Measurements from ENCODE around the gene DALRD3.
A peak's percentile ranks its signal among the peaks of the same experiment; 100 is the strongest.

Gene DALRD3

GRCh38 chr3:49028673-49029562 is 10.5 kb upstream of the DALRD3 start, which contains the start of gene IMPDH2 (continued):
- TF ChIP-seq ZBTB10 (tag by site-specific recombination; IDR thresholded peaks at IDR 0.05) (no peak; the same call in 1 of the 2 replicates), KLF16 (tag by site-specific recombination; IDR thresholded peaks at IDR 0.05) (peak; percentile 88), ZNF514 (tag by site-specific recombination; IDR thresholded peaks at IDR 0.05) (no peak), KLF10 (tag by site-specific recombination; IDR thresholded peaks at IDR 0.05) (0 out of 2 replicates have a peak, but pooled peaks have one; percentile 38), ZBTB48 (tag by site-specific recombination; IDR thresholded peaks at IDR 0.05) (no peak), ZBTB20 (tag by site-specific recombination; IDR thresholded peaks at IDR 0.05) (no peak; the same call in 1 of the 2 replicates), ZNF311 (tag by site-specific recombination; IDR thresholded peaks at IDR 0.05; ENCODE audit: borderline replicate concordance) (no peak), ZNF624 (tag by site-specific recombination; IDR thresholded peaks at IDR 0.05) (no peak), HOXD13 (CRISPR knock-in tag; IDR thresholded peaks at IDR 0.05; ENCODE audit: borderline replicate concordance) (no peak), ZNF585B (tag by site-specific recombination; IDR thresholded peaks at IDR 0.05) (no peak), ZNF521 (tag by site-specific recombination; IDR thresholded peaks at IDR 0.05) (no peak), ZNF140 (tag by site-specific recombination; IDR thresholded peaks at IDR 0.05) (no peak), ZNF148 (tag by site-specific recombination; IDR thresholded peaks at IDR 0.05; ENCODE audit: borderline replicate concordance) (no peak), ZNF335 (tag by site-specific recombination; conservative IDR thresholded peaks at IDR 0.05) (peak; percentile 82), ZNF837 (tag by site-specific recombination; IDR thresholded peaks at IDR 0.05) (0 out of 2 replicates have a peak, but pooled peaks have one; percentile 46), ZNF473 (tag by site-specific recombination; IDR thresholded peaks at IDR 0.05) (no peak), ZNF600 (tag by site-specific recombination; IDR thresholded peaks at IDR 0.05) (peak; percentile 71), ZNF677 (tag by site-specific recombination; IDR thresholded peaks at IDR 0.05) (no peak), FEZF1 (tag by site-specific recombination; IDR thresholded peaks at IDR 0.05) (no peak), ZBTB8A (tag by site-specific recombination; IDR thresholded peaks at IDR 0.05) (0 out of 2 replicates have a peak, but pooled peaks have one; percentile 39)
- TF ChIP-seq, protein P1, sequence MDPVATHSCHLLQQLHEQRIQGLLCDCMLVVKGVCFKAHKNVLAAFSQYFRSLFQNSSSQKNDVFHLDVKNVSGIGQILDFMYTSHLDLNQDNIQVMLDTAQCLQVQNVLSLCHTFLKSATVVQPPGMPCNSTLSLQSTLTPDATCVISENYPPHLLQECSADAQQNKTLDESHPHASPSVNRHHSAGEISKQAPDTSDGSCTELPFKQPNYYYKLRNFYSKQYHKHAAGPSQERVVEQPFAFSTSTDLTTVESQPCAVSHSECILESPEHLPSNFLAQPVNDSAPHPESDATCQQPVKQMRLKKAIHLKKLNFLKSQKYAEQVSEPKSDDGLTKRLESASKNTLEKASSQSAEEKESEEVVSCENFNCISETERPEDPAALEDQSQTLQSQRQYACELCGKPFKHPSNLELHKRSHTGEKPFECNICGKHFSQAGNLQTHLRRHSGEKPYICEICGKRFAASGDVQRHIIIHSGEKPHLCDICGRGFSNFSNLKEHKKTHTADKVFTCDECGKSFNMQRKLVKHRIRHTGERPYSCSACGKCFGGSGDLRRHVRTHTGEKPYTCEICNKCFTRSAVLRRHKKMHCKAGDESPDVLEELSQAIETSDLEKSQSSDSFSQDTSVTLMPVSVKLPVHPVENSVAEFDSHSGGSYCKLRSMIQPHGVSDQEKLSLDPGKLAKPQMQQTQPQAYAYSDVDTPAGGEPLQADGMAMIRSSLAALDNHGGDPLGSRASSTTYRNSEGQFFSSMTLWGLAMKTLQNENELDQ (tag by site-specific recombination; IDR thresholded peaks at IDR 0.05; ENCODE audit: low read depth), result no peak
- TF ChIP-seq, protein P2, sequence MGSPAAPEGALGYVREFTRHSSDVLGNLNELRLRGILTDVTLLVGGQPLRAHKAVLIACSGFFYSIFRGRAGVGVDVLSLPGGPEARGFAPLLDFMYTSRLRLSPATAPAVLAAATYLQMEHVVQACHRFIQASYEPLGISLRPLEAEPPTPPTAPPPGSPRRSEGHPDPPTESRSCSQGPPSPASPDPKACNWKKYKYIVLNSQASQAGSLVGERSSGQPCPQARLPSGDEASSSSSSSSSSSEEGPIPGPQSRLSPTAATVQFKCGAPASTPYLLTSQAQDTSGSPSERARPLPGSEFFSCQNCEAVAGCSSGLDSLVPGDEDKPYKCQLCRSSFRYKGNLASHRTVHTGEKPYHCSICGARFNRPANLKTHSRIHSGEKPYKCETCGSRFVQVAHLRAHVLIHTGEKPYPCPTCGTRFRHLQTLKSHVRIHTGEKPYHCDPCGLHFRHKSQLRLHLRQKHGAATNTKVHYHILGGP (tag by site-specific recombination; IDR thresholded peaks at IDR 0.05), result no peak
- TF ChIP-seq, protein P3, sequence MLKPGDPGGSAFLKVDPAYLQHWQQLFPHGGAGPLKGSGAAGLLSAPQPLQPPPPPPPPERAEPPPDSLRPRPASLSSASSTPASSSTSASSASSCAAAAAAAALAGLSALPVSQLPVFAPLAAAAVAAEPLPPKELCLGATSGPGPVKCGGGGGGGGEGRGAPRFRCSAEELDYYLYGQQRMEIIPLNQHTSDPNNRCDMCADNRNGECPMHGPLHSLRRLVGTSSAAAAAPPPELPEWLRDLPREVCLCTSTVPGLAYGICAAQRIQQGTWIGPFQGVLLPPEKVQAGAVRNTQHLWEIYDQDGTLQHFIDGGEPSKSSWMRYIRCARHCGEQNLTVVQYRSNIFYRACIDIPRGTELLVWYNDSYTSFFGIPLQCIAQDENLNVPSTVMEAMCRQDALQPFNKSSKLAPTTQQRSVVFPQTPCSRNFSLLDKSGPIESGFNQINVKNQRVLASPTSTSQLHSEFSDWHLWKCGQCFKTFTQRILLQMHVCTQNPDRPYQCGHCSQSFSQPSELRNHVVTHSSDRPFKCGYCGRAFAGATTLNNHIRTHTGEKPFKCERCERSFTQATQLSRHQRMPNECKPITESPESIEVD (tag by site-specific recombination; IDR thresholded peaks at IDR 0.05), result no peak
- TF ChIP-seq, protein P4, sequence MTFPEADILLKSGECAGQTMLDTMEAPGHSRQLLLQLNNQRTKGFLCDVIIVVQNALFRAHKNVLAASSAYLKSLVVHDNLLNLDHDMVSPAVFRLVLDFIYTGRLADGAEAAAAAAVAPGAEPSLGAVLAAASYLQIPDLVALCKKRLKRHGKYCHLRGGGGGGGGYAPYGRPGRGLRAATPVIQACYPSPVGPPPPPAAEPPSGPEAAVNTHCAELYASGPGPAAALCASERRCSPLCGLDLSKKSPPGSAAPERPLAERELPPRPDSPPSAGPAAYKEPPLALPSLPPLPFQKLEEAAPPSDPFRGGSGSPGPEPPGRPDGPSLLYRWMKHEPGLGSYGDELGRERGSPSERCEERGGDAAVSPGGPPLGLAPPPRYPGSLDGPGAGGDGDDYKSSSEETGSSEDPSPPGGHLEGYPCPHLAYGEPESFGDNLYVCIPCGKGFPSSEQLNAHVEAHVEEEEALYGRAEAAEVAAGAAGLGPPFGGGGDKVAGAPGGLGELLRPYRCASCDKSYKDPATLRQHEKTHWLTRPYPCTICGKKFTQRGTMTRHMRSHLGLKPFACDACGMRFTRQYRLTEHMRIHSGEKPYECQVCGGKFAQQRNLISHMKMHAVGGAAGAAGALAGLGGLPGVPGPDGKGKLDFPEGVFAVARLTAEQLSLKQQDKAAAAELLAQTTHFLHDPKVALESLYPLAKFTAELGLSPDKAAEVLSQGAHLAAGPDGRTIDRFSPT (tag by site-specific recombination; IDR thresholded peaks at IDR 0.05), result no peak
- TF ChIP-seq, protein P5, sequence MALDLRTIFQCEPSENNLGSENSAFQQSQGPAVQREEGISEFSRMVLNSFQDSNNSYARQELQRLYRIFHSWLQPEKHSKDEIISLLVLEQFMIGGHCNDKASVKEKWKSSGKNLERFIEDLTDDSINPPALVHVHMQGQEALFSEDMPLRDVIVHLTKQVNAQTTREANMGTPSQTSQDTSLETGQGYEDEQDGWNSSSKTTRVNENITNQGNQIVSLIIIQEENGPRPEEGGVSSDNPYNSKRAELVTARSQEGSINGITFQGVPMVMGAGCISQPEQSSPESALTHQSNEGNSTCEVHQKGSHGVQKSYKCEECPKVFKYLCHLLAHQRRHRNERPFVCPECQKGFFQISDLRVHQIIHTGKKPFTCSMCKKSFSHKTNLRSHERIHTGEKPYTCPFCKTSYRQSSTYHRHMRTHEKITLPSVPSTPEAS (tag by site-specific recombination; IDR thresholded peaks at IDR 0.05), result no peak

All from HEK293 (cell line).